Suppressor macrophage (primary cell): ENCODE results near the gene TMEM248.

ENCODE experiments used
- DNase-seq, 4 experiments: peaks; one replicate each; pipeline ENCODE4 v3.0.0-alpha.2; 2020 to 2022

Gene TMEM248

DNA sequence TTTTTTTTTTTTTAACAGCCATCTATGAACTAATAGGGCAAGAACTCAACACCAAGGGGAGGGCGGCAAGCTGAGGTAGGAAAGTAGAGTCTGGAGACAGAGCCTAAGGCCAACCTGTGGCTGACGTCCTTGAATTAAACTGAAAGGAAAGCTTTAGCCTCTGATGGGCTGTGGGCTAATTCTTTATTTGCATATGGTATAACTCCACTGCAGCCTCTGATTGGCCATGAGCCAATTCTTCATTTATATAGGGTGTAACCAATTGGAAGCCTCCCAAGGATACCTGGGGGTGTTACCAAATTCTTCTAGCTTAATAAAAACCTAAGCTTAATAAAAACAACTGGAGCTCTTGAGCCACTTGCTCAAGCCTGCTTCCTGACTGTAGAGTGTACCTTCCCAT lies 85.9 kb downstream of the TMEM248 start:
- no peak for DNase-seq
